Measurements from ENCODE around the gene GNB1L. TPM values are rescaled to one million over a fixed set of nuclear protein-coding genes. Genes with fewer than 3 reads are reported as not detected.
A peak's percentile ranks its signal among the peaks of the same experiment; 100 is the strongest.

The GNB1L gene
- total RNA-seq, 1 experiment from 2014 or later: 18.0 TPM

GRCh38 chr22:19743081-19743480 lies 111.6 kb downstream of the GNB1L start:
- TF ChIP-seq GTF2I (CRISPR knock-in tag; conservative IDR thresholded peaks at IDR 0.05) (no peak), ERG (CRISPR knock-in tag; IDR thresholded peaks at IDR 0.05) (no peak), MLX (CRISPR knock-in tag; IDR thresholded peaks at IDR 0.05) (no peak), NFE2L1 (CRISPR knock-in tag; IDR thresholded peaks at IDR 0.05) (no peak), FOXP4 (CRISPR knock-in tag; IDR thresholded peaks at IDR 0.05) (no peak), USF1 (CRISPR knock-in tag; IDR thresholded peaks at IDR 0.05) (no peak)
- ChIA-PET POLR2A (no interaction called here), CTCF (interaction anchor here (1.3 to 4.4 kb wide), 3 partner anchors 12 to 64 kb away, joined by 4 to 42 read pairs (median 28); no protein-coding TSS in a partner anchor)
- H3K27me3 Mint-ChIP-seq (ENCODE audit: low read depth): no peaks in the 10 kb centered on the region
- ATAC-seq: no peak
- no peak for DNase-seq (ENCODE audit: low spot score)
- H3K36me3 Mint-ChIP-seq: no peaks in the 10 kb centered on the region
- no peak overlapping the region for H3K27ac Mint-ChIP-seq
- H3K4me3 Mint-ChIP-seq: no peak overlapping the region
- H3K9me3 Mint-ChIP-seq: no peaks in the 10 kb centered on the region
- 0 out of 2 replicates have a peak, but pooled peaks cover 2% of the 10 kb centered on the region for H3K4me1 Mint-ChIP-seq

GRCh38 chr22:19742160-19743066 lies 112.3 kb downstream of the GNB1L start:
- ATAC-seq (no peak), DNase-seq (ENCODE audit: low spot score) (no peak)
- Mint-ChIP-seq H3K9me3 (no peaks in the 10 kb centered on the region), H3K4me1 (0 out of 2 replicates have a peak, but pooled peaks cover 2% of the 10 kb centered on the region), H3K27me3 (ENCODE audit: low read depth) (no peaks in the 10 kb centered on the region), H3K27ac (no peak overlapping the region), H3K4me3 (no peak overlapping the region), H3K36me3 (no peaks in the 10 kb centered on the region)
- CTCF ChIA-PET: interaction anchor here (1.0 to 3.0 kb wide), 7 partner anchors 10 to 168 kb away, joined by 3 to 28 read pairs (median 4); partner anchors contain the start of gene GP1BB
- POLR2A ChIA-PET: no interaction called here
- TF ChIP-seq SOX15 (CRISPR knock-in tag; IDR thresholded peaks at IDR 0.05) (no peak), CBFB (CRISPR knock-in tag; IDR thresholded peaks at IDR 0.05; ENCODE audit: low read depth) (no peak), ZBTB21 (CRISPR knock-in tag; IDR thresholded peaks at IDR 0.05; ENCODE audit: borderline replicate concordance) (no peak), CREM (CRISPR knock-in tag; IDR thresholded peaks at IDR 0.05) (no peak), GABPB1 (CRISPR knock-in tag; IDR thresholded peaks at IDR 0.05) (no peak), MYBL2 (CRISPR knock-in tag; IDR thresholded peaks at IDR 0.05) (no peak)

- H3K27me3 Mint-ChIP-seq (ENCODE audit: low read depth): no peaks in the 10 kb centered on the region
- ATAC-seq (no peak), DNase-seq (ENCODE audit: low spot score) (no peak)
- H3K4me1 Mint-ChIP-seq: 0 out of 2 replicates have a peak, but pooled peaks cover 2% of the 10 kb centered on the region
- no peak overlapping the region for H3K27ac Mint-ChIP-seq
- H3K9me3 Mint-ChIP-seq: no peaks in the 10 kb centered on the region
- no peaks in the 10 kb centered on the region for H3K36me3 Mint-ChIP-seq
- POLR2A ChIA-PET: no interaction called here
- H3K4me3 Mint-ChIP-seq: no peak overlapping the region
- CTCF ChIA-PET: interaction anchor here (0.7 to 3.0 kb wide), 9 partner anchors 9 to 213 kb away, joined by 3 to 28 read pairs (median 4); partner anchors contain the start of gene GP1BB
- no peak for TF ChIP-seq ZNF138 (CRISPR knock-in tag; conservative IDR thresholded peaks at IDR 0.05)
- TF ChIP-seq GABPB1 (CRISPR knock-in tag; IDR thresholded peaks at IDR 0.05): no peak
- 0 out of 2 replicates have a peak, but pooled peaks have one; percentile 73 for TF ChIP-seq ZNF121 (CRISPR knock-in tag; IDR thresholded peaks at IDR 0.05)
- TF ChIP-seq CBFB (CRISPR knock-in tag; IDR thresholded peaks at IDR 0.05; ENCODE audit: low read depth): no peak
- TF ChIP-seq ZNF396 (CRISPR knock-in tag; IDR thresholded peaks at IDR 0.05; ENCODE audit: borderline replicate concordance): no peak
- no peak for TF ChIP-seq ERG (CRISPR knock-in tag; IDR thresholded peaks at IDR 0.05)
- no peak for TF ChIP-seq FOXJ3 (CRISPR knock-in tag; IDR thresholded peaks at IDR 0.05; ENCODE audit: borderline replicate concordance)
These were observed 113.6 kb downstream of the GNB1L start for GRCh38 chr22:19741053-19741452.

Data from WTC11 (cell line).